ENCODE data around the gene FXYD7. TPM values are rescaled to one million over a fixed set of nuclear protein-coding genes. Genes with fewer than 3 reads are reported as not detected.

FXYD7 gene
- total RNA-seq, 1 experiment from 2014 or later, result 0.90 TPM

DNA sequence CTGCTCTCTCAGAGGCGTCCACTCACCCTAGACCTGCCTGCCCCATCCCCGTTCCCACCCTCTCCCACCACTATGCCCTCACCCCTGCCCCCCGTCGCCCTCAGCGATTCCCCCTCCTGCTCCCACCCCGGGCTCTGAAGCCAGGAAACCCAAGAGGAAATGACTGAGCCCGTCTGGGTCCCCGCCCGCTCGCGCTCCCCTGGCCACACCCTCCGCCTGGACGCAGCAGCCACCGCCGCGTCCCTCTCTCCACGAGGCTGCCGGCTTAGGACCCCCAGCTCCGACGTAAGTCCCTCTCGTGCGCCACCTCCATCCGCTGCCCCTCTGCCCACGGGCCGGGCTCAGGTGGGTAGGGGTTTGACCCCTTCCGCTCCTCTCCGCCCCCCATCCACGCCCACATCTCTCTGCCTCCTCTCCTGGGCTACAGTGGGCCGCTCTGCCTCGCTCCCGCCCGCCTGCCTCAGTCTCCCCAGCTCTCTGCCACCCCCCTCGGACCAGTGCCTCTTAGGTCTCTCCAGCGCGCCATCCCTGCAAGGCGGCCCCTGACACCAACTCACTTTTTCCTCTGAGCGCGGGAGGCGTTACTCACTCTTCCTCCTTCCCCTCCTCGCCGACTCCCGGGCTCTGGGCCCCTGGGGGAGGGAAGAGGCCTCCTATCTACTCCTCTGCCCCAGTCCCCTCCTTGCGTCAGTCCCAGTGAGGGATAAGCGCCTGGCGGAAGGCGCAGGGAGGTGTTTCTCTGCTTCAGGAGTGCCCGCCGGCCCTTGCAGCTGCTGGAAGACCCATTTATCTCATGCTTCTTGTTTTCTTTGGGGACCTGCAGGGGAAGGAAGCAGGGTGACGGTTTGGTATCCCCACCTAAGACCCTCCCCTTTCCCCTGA is 11.7 kb downstream of the FXYD7 start, which contains the start of gene FXYD5:
Gene FXYD5, plus strand, starts transcription at position 211 of the 882 bp plus-strand sequence. CDS start 816 bp downstream, outside the sequence.
- TF ChIP-seq, protein P1, sequence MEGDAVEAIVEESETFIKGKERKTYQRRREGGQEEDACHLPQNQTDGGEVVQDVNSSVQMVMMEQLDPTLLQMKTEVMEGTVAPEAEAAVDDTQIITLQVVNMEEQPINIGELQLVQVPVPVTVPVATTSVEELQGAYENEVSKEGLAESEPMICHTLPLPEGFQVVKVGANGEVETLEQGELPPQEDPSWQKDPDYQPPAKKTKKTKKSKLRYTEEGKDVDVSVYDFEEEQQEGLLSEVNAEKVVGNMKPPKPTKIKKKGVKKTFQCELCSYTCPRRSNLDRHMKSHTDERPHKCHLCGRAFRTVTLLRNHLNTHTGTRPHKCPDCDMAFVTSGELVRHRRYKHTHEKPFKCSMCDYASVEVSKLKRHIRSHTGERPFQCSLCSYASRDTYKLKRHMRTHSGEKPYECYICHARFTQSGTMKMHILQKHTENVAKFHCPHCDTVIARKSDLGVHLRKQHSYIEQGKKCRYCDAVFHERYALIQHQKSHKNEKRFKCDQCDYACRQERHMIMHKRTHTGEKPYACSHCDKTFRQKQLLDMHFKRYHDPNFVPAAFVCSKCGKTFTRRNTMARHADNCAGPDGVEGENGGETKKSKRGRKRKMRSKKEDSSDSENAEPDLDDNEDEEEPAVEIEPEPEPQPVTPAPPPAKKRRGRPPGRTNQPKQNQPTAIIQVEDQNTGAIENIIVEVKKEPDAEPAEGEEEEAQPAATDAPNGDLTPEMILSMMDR (IDR thresholded peaks at IDR 0.05; ENCODE audit: unreplicated experiment), result no peak
- intact Hi-C loops (cut with micrococcal nuclease; ENCODE audit: unreplicated experiment), result no loop called here
- H3K4me1 Mint-ChIP-seq (ENCODE audit: low read depth, unreplicated experiment), result peaks cover 36% of the 10 kb centered on the region

DNA sequence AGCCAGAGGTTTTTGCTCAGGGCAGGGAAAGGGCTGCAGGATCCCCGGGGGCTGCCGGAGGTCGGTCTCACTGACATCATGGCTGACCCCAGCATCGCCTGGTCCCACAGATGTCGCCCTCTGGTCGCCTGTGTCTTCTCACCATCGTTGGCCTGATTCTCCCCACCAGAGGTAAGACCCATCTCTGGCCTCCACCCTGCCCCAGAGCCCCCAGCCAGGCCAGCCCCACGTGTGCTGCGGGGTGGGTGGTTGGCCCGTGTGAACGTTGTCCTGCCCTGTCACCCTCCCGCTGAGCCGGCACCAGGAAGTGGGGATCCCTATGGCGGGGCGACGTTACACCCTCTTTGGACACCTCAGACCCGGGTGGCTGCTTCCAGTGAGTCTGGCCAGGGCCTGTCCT is 12.4 kb downstream of the FXYD7 start:
- Mint-ChIP-seq H3K36me3 (ENCODE audit: insufficient read depth, unreplicated experiment) (peaks cover 66% of the 10 kb centered on the region), H3K4me3 (ENCODE audit: low read depth, unreplicated experiment) (peak overlapping the region; percentile 99), H3K27me3 (ENCODE audit: unreplicated experiment) (no peaks in the 10 kb centered on the region), H3K4me1 (ENCODE audit: low read depth, unreplicated experiment) (peaks cover 36% of the 10 kb centered on the region), H3K27ac (ENCODE audit: unreplicated experiment) (peak overlapping the region; percentile 96), H3K9me3 (ENCODE audit: low read depth, unreplicated experiment) (no peaks in the 10 kb centered on the region)
- DNase-seq, result no peak
- TF ChIP-seq, protein P1 (IDR thresholded peaks at IDR 0.05; ENCODE audit: unreplicated experiment), result no peak
- no TSS peak for BruUV-seq (replicated peaks)
- intact Hi-C loops (cut with micrococcal nuclease; ENCODE audit: unreplicated experiment), result no loop called here
- CTCF ChIA-PET, result no interaction called here

More for the DNA sequence above, 11.7 kb downstream of the FXYD7 start, which contains the start of gene FXYD5:
- Mint-ChIP-seq H3K27ac (ENCODE audit: unreplicated experiment) (peak within 1 kb of the TSS; percentile 96), H3K4me3 (ENCODE audit: low read depth, unreplicated experiment) (peak within 1 kb of the TSS; percentile 99), H3K9me3 (ENCODE audit: low read depth, unreplicated experiment) (no peaks in the 10 kb centered on the region), H3K27me3 (ENCODE audit: unreplicated experiment) (no peaks in the 10 kb centered on the region), H3K36me3 (ENCODE audit: insufficient read depth, unreplicated experiment) (peaks cover 60% of the 10 kb centered on the region)
- BruUV-seq (replicated peaks), result no TSS peak
- peak; percentile 83 for DNase-seq
- CTCF ChIA-PET, result interaction anchor here (0.6 to 1.5 kb wide), 7 partner anchors 10 to 110 kb away, joined by 3 to 7 read pairs (median 5); partner anchors contain the start of gene FXYD3

DNA sequence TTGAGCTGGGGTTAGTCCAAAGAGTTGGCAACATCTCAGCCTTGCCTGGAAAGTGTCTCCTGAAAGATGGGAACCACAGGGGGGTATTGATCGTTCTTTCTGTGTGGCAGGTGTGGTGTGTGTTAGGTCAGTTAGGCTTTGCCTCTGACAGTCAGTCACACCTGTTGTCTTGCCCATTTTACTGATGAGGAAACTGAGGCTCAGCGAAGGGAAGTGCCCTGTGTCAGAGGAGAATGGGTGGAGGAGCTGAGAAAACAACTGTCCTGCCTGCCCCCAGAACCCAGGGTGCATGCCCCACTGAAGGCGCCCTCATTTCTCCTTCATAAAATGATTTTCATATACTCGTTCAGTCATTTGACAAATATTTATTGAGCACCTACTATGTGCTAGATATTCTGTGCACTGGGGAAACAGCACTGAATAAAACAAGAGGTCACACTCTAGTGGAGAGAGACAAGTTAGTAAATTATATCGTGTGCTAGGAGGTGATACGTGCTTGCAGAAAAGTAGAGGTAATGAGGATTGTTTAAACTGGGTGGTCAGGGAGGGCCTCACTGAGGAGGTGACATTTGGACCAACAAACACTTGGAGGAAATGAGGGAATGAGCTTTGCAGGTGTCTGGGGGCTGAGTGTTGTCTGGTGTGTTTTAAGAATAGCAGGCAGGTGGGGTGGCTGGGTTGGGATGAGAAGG is 13.1 kb downstream of the FXYD7 start:
- Mint-ChIP-seq H3K9me3 (ENCODE audit: low read depth, unreplicated experiment) (no peaks in the 10 kb centered on the region), H3K36me3 (ENCODE audit: insufficient read depth, unreplicated experiment) (peaks cover 73% of the 10 kb centered on the region), H3K27me3 (ENCODE audit: unreplicated experiment) (no peaks in the 10 kb centered on the region), H3K4me1 (ENCODE audit: low read depth, unreplicated experiment) (peaks cover 41% of the 10 kb centered on the region), H3K4me3 (ENCODE audit: low read depth, unreplicated experiment) (peak overlapping the region; percentile 99), H3K27ac (ENCODE audit: unreplicated experiment) (peak overlapping the region; percentile 96)
- intact Hi-C loops (cut with micrococcal nuclease; ENCODE audit: unreplicated experiment), result no loop called here
- TF ChIP-seq, protein P1 (IDR thresholded peaks at IDR 0.05; ENCODE audit: unreplicated experiment), result no peak
- no peak for DNase-seq
- CTCF ChIA-PET, result interaction anchor here (0.5 kb wide), 2 partner anchors 28 to 96 kb away, joined by 3 to 4 read pairs; no protein-coding TSS in a partner anchor
- TSS peak; percentile 21 for BruUV-seq (replicated peaks)

DNA sequence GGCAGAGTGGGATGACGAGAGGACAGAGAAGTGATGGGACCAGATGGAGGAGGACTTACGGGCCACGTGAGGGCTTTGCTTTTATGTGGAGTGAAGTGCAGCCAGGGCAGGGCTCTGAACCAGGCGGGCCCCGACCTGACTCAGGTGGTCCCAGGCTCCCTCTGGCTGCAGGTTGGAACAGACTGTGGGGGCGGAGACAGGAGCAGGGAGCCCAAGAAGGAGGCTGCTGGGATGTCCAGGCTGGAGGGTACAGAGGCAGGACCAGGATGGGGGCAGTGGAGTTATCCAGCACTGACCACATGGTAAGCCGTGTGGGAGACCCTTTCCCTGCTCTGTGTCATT is 13.6 kb downstream of the FXYD7 start:
- BruUV-seq (replicated peaks), result no TSS peak
- Mint-ChIP-seq H3K4me3 (ENCODE audit: low read depth, unreplicated experiment) (peak overlapping the region; percentile 99), H3K36me3 (ENCODE audit: insufficient read depth, unreplicated experiment) (peaks cover 78% of the 10 kb centered on the region), H3K9me3 (ENCODE audit: low read depth, unreplicated experiment) (peaks cover 3% of the 10 kb centered on the region), H3K27me3 (ENCODE audit: unreplicated experiment) (no peaks in the 10 kb centered on the region), H3K27ac (ENCODE audit: unreplicated experiment) (peak overlapping the region; percentile 96), H3K4me1 (ENCODE audit: low read depth, unreplicated experiment) (peaks cover 46% of the 10 kb centered on the region)
- CTCF ChIA-PET, result interaction anchor here (0.5 kb wide), 1 partner anchor 96 kb away, joined by 4 read pairs; no protein-coding TSS in a partner anchor
- no peak for DNase-seq
- intact Hi-C loops (cut with micrococcal nuclease; ENCODE audit: unreplicated experiment), result no loop called here
- TF ChIP-seq, protein P1 (IDR thresholded peaks at IDR 0.05; ENCODE audit: unreplicated experiment), result no peak

All from Calu3 (cell line).